Activated CD4-positive, alpha-beta T cell treated with anti-CD3 and anti-CD28 coated beads, Interleukin-2, amount 50 U/mL, for 1 hour (primary cell): ENCODE measurements around the gene OSM.

Experiments
- DNase-seq: peaks from one replicate; pipeline ENCODE4 v3.0.0-alpha.2; 2020

OSM gene

DNA sequence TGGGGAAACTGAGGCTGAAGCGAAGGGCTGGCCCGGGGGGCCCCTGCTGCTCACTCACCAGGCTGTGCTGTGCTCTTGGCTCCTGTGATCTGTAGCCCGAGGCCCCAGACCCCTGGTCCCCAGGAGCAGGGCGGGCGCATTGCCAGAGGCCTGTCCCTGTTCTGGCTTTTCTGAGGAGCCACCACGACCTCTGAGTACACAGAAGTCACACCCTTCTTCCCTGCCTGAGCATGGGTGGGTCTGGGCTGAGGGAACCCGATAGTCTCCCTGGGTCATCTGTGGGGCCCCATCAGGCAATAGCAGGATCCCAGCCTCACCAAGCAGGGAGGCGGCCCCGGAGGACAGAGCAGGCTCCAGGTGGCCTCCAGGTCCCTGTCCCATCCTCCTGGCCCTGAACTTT, 17.5 kb upstream of the OSM start:
- DNase-seq, result no peak

DNA sequence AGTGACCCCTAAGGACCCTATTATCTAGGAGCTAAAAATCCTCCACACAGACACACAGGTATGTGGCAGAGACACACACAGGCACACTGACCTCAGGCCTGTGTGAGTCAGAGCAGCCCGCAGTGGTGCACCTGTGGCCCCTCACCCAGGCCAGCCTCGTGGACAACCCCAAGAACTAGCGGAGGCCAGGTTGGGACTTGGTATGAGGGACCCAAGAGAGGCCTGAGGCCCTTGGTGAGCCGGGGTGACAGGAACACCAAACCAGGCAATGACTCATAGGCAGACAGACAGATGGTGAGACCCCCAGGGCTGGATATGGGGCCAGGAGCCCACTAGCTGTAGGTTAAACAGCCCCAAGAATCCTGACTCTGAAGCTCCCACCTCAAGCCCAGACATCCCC, 16.7 kb upstream of the OSM start:
- DNase-seq, result no peak

DNA sequence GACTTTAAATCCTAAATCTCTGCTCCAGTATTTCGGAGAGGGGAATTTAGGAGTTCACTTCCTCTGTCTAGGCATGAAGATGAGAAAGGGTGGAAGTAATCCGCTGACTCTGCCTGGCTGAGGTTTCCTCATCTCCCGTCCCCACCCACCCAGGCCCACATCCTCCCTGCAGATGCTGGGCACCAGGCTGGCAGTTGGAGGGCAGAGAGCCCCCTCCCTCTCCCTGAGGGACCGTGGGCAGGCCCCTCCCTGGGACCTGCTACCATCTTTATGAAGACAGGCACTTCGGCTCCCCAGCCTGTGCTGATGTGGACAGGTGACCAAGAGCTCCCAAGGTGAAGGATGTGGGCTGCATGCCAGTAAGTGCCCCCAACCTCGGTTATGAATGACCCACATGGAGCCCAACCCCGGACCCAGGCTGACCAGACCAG, 16.0 kb upstream of the OSM start:
- no peak for DNase-seq

DNA sequence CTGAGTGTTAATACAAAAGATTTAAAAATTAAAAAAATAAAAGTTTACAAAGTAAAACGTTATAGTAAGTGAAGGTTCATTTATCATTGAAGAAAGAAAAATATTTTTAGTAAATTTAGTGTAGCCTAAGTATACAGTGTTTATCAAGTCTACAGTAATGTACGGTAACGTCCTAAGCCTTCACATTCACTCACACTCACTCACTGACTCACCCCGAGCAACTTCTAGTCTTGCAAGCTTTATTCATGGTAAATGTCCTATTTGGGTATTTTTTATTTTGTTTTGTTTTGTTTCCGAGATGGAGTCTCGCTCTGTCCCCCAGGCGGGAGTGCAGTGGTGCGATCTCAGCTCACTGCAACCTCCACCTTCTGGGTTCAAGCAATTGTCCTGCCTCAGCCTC, 13.9 kb upstream of the OSM start:
- no peak for DNase-seq

DNA sequence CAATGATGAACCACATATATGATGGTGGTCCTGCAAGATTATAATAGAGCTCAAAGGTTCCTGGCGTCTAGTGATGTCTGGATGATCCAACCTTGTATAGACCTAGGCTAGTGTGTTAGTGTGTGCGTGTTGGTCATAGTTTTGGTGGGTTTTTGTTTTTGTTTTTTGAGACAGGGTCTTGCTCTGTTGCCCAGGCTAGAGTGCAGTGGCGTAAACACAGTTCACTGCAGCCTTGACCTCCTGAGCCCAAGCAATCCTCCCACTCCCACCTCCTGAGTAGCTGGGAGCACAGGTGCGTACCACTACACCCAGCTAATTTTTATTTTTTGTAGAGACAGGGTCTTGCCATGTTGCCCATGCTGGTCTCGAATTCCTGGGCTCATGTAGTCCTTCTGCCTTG, 13.3 kb upstream of the OSM start:
- no peak for DNase-seq

DNA sequence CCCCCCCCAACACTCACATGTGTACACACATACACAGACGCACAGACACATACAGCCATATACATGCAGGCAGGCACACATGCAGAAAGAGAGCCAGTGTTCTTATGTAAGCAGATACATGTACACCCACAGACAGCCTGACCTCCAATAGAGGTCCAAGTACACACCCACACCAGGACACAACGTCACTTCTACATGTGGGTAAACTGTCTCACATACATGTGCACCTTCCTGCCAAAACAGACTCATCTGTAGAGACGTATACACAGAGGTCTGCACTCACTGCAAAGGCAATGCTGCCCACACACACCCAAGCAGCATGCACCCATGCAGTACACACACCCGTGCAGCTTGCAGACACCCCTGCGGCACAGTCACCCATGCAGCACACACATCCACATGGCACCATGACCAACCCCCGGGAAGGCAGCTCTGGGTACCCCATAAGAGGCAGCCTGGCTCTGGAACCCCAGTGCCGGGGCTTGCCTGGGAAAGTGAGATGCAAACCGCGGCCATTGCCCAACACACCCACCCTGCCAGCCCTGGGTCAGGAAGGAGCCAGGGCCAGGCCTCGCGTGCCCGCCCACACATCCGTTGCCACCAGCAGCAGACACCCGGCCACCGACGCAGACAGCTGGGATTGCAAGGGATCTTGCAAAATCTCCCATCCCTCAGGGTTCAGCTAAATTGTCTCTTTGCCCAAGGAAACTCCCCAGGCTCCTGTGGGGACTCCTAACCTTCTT, 12.6 kb upstream of the OSM start:
- no peak for DNase-seq

DNA sequence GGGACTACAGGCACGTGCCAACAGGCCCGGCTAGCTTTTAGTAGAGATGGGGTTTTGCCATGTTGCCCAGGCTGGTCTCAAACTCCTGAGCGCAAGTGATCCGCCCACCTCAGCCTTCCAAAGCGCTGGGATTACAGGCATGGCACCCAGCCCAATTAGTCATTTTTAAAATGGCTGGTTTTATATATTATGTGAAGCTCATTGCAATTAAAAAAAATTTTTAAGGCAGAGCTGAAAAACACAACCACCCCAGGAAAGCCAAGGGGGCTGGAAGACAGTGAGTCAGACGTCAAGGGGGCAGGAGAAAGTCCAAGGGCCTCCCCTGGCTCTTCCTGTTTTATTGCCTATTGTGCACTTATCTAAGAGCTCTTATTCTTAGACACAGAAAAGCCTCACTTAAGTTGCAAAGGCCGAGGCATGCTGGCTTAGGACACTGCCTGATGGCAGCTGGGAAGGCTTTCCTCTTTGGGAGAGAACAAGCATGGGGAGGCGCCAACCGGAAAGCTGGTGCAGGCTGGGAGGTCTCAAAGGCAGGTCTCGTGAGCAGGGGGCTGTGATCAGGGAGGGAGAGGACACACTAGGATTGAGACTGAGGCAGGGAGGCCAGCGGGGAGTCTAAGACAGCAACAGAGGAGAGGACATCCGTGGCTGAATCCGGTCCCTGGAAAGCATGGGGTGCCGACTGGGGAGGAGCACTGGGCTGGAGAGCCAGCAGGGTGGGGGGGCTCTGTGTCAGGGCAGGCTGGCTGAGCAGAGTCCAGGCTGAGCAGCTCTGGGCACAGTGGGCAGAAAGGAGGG, 11.1 kb upstream of the OSM start:
- no peak for DNase-seq

DNA sequence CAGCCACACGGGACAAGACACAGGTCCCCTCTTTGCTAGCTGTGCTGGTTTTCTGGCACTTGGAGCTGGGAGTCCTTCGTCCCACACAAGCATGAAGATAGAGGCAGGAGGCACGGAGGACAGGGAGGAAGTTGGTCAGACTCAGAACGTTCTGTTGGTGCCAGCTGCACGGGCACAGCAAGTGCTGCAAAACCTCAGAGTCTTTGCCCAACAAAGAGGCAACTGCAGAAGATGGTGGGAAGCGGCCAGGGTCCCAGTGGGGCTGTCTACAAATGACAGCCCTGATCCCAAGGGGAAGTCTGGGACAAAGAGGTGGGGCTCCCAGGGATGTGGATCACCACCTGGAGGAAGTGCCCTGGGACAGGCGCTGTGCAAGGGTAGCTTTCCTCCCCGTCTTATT, 9.4 kb upstream of the OSM start:
- DNase-seq, result no peak

DNA sequence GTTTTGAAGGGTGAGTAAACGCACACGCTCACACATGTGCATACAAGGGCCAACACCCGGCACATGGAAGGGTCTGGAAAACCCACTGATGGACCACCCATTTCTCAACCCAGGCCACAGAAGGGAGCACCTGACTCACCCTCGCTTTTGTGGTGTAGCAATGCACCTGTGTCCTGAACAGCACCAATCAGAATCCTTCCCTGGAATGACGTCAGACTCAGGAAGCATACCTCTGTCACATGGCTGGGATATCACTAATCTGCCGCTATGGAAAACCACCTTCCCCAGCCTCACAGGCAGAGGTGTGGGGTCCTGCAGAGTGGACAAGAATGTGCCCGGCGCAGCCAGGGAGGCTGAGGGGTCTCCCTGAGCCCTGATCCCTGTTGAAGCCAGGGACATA, 9.0 kb upstream of the OSM start:
- no peak for DNase-seq

DNA sequence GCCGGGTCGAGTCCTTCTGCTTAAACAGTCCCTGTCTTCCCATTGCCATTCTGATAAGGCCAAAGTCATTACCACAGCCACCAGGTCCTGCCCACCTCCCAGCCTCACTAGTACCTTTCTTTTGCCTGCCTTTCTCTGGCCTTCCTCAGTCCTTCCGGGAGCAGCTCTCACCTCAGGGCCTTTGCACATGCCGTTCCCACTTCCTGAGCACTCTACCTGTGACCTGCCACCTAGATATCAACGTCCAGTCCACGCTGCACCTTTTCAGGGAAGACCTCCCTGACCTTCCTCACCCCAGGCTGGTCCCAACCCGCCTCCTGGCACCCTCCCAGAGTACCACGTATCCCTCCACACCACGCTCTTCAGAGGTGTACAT, 7.8 kb upstream of the OSM start:
- DNase-seq, result no peak

DNA sequence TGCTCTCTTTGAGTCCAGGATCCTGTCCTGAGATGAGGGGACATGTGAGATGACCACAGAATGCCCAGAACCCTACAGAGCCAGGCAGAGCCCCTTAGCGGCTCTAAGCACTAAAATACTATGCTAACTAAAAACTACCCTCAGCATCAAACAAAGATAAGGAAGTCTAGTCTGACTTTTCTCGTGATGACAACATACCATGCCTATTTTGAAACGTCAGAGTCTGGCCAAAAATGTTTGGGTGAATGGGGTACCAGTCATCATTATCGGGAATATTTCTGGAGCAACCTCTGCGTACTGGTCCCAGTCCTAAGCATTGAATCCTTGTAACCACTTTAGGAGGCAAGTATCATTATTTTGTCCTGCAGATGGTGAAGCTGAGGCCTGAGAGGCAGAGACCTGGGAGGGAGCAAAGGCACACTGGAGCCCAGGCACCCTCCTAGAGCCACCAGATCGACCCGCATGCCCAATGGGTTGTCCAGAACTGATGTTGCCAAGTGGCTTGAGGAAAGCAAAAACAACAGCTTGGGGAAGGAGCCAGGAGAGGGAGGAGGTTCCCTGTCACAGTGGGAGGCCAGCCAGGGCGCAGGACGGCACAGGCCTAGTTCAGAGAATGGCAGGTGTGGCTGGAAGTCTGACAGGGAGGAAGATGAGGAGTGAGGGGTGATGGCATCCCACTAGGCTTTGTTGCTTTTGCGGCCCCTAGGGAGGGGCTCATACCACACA, 7.2 kb upstream of the OSM start:
- DNase-seq, result no peak

DNA sequence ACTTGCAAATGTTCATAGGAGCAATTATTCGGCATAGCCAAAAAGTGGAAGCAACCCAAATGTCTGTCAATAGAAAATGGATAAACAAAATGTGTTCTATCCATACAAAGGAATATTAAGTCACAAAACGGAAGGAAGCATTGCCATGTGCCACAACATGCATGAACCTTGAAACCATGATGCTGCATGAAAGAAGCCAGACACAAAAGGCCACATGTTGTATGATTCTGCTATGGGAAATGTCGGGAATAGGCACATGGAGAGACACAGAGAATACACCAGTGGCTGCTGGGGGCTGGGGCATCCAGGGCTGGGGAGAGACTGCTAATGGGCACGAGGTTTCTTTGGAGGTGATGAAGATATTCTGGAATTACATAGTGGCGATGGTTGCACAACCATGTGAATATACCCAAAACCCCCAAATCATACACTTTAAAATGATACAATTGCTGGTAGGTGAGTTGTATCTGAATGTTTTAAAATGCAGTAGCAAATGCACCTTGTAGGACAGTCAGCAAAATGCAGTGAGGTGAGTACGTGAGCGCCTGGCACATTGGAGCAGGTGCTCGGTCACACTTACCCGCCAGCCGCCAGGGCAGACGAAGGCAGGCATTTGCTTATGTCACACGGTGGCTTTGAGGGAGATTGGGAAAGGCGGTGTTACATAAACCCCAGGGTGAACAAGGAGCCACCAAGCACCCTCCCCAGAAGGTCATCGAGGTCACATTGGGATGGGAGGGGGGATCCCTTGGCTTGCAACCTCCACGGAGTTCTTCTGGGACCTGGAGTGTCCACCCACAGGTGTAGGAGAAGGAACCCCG, 6.3 kb upstream of the OSM start:
- no peak for DNase-seq

DNA sequence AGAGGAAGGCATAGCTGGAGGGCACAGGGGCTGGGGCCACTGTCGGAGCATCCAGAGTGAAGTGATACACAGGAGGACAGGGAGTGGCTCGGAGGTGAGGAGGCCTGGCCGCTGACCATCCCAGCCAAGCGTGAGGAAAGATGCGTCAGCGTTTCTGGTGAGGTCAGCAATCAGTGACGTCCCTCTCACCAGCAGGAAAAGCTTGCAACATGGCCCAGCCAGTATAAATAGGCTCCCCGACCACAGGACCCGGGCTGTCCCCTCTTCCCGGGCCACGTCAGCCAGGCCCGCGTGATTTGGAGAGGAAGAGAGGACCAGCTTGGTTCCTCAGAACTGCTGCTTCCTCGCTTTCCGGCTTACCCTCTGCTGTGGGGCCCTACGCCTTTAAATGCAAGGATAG, 4.2 kb upstream of the OSM start:
- no peak for DNase-seq

DNA sequence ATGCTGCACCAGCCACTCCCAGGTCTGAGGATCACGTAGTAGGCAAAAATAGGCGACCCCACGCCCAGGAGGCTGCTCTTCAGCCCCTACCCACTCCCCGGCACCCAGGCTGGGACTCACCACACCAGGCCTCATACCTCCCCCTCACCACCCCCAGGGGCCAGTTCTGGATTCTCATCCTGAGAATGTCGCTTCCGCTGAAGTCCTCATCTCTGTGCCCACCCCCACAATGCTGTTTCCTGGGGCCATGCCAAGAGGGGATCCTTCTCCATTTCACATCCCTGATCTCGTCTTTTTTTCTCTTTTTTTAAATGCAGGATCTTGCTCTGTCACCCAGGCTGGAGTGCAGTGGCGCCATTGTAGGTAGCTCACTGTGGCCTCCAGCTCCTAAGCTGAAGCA, 1.7 kb upstream of the OSM start:
- DNase-seq, result no peak

DNA sequence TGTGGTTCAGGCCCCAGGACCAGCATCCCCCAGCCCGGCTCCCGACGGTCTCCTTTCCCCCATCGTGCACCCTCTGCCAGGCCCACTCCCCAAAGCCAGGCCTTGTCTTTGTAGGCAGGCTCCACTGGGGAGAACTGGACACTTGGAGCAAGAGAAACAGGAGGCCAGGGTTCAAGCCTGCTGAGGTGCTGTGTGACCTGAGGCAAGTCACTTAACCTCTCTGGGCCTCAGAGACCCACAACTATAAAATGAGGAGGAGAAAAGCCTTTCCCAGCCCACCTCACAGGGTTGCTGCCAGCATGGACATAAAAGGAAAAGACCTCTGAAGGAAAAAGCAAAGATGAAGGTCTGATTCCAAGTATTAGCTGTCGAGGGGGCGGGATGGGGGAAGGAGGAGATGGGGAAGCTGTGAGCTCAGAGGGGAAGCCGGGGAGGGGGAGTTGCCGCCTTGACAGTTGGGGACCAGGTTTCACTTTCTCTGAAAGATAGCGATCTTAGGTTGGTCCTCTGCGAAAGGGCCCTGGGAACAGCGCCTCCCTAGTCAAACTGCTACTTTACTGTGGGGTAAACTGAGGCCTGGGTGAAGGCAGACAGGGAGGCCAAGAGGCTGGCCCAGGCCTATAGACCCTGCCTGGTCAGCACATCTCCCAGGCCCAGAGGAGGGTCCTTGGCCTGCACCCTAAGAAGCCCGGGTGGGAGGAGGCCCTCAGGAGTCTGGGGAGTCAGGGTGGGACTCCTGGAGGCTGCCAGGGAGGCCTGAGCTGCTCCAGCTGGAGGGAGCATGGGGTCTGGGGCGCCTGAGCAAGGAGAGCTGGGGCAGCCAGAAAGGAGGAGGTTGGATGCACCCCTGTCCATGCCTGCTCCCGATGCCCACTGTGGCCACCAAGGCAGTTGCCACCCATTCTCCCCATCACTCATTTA, 991 bp upstream of the OSM start:
- DNase-seq, result peak; percentile 41

DNA sequence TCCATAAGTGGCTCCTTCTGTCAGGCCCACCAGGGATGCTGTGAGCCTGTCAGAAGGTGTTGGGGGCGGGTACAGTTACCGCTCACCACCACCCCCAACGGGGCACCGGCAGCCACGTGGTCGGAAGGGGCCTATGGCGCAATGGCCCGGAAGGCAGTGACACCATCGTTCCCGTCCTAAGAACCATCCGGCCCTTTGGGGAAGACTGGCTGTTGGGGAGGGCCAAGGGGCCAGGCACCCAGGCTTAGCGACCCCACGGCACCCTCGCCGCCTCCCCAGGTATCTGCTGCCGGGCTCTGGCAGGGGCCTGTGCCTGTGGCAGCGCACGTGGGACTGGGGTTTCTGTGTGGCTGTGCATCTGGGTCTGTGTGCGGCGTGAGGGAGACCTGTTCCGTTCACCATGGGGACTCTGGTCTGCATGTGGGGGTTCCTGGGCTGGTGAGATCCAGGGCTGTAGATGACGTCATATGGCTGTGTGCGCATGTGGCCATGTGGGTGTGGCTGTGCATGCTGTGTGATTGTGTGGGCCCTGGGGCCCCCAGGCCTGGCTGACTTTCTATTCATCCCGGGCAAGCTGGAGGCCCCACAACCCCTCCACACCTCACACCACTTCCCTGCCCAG, 717 bp downstream of the OSM start:
- peak; percentile 77 for DNase-seq

DNA sequence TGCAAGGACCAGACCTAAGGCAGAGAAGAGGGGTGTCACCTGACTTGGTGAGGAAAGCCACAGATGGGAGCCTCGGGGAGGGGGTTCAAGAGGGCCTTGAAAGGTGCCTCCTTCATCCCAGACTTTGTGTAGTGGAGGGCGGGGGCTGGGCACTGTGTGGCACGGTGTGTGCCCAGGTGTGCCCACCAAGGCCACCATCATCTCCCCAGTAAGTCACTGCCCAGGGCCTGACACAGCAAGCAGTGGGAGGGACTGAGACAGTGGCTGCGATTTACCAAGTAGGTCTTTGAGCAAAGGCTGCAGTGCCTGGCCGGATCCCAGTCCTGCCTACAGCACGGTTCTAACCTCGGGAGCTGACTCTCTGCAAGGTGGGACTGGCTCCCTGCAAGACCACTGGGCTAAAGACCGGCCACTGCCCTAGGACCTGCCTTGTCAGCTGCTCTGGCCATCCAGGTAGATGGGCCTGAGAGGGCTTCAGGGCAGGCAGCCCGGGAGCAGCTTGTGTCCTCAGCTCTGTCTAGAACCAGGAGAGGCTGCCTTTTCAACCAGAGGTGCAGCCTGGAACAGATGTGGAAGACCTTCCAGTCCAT, 1.4 kb downstream of the OSM start:
- no peak for DNase-seq

DNA sequence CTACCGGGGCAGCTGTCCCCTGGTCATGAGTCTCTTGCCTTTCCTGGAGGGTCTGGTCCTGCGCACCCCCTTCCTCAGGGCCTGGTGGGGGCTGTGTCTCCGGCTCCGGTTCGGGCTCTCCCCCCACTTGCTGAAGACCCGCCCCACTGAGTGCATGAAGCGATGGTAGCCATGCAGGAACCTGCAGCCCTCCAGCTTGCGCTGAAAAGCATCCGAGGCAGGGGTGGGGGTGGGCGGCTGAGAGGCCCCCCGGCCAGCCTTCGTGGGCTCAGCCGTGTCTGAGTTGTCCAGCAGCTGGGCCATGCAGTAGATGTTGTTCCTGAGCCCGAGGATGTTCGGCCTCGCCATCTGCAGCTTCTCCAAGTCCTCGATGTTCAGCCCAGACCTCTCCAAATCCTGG, 2.8 kb downstream of the OSM start:
- no peak for DNase-seq

DNA sequence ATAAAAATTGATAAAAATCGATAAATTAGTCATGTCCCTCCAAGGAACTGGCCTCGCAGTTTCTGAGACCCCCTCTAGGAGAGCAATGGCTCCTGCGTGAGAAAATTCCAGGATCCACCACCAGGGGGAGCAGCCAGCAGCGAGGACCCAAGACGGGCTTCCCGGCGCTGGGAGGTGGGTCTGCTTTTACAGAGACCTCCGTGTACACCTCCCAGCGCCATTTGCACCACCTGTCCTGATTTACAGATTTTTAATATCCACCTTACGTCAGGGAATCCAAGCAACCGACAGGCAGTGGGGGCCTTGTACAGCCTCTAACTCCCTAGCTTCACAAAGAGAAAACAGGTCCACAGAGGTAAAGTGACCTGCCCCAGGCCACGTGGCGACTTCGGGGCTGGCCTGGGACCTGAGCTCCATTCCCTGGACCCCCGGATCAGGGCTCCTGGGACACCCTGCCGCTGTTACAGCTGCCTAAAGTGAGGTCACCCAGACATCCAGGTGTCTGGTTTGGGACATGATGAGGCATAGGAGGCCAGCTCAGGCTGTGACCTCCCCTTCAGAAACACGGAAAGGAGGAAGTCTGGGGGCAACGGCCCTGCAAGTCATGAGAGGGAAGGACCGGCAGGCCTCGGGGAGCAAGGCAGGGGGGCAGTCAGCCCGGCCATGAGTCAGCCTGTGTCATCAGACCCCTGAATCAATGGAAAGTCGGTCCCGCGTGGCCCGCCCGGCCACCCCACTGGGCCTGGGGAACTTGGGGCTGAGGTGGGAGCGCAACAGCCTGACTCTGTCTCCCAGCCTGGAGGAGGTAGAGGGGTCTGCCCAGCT, 3.5 kb downstream of the OSM start:
- peak; percentile 79 for DNase-seq

DNA sequence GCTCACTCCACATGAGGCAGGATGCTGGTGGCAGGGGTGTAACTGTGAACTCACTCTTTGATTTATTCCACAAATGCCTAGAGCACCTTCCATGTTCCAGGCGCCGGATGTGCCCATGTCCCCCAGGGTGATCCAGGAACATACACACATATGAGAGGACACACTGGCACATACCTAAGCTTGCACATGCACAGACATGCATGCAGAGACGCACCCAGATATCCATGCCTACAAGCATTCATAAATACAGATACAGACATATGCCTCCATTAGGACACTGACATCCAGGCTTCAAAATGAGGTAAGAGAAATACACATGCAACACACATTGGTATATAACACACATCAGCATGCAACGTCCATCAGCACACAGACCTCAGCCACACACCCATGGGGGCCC, 4.5 kb downstream of the OSM start:
- no peak for DNase-seq
